ENCODE data around the gene SMYD4. TPM values are rescaled to one million over a fixed set of nuclear protein-coding genes. Genes with fewer than 3 reads are reported as not detected.
"Not testable (repeated sequence)": the region's sequence is repeated elsewhere in the genome, so short reads cannot be mapped to it uniquely, and the experiment has no call there.

The SMYD4 gene
- polyA plus RNA-seq, 1 experiment: 4.5 TPM

GRCh38 chr17:1767358-1767757 is 62.3 kb downstream of the SMYD4 start:
- H3K27me3 ChIP-seq (ENCODE audit: control insufficient read depth, insufficient read depth, low read length): no peaks in the 10 kb centered on the region
- peaks cover 4% of the 10 kb centered on the region for H3K36me3 ChIP-seq (ENCODE audit: control insufficient read depth, insufficient read depth, low read length)
- TF ChIP-seq CTCF (IDR thresholded peaks at IDR 0.05; ENCODE audit: insufficient read depth, low read depth, low read length): no peak
- no peak overlapping the region for H3K4me3 ChIP-seq (ENCODE audit: low read depth, low read length)
- no peak for DNase-seq (ENCODE audit: low read depth)
- POLR2A ChIA-PET: no interaction called here
- CTCF ChIA-PET: interaction anchor here (0.9 to 1.0 kb wide), 2 partner anchors 10 to 17 kb away, joined by 3 to 5 read pairs; no protein-coding TSS in a partner anchor

- ChIA-PET POLR2A (no interaction called here), CTCF (interaction anchor here (0.9 to 1.3 kb wide), 3 partner anchors 13 to 97 kb away, joined by 4 to 5 read pairs (median 5); no protein-coding TSS in a partner anchor)
- Histone ChIP-seq H3K4me3 (ENCODE audit: low read depth, low read length) (no peak overlapping the region), H3K36me3 (ENCODE audit: control insufficient read depth, insufficient read depth, low read length) (peaks cover 4% of the 10 kb centered on the region), H3K27me3 (ENCODE audit: control insufficient read depth, insufficient read depth, low read length) (no peaks in the 10 kb centered on the region)
- no peak for DNase-seq (ENCODE audit: low read depth)
- no peak for TF ChIP-seq CTCF (IDR thresholded peaks at IDR 0.05; ENCODE audit: insufficient read depth, low read depth, low read length)
Measured at GRCh38 chr17:1766382-1767135, 63.1 kb downstream of the SMYD4 start.

- CTCF ChIA-PET: interaction anchor here (1.3 kb wide), 1 partner anchor 96 kb away, joined by 5 read pairs; no protein-coding TSS in a partner anchor
Measured at GRCh38 chr17:1765576-1765975, 64.1 kb downstream of the SMYD4 start.

GRCh38 chr17:1764705-1765104 is 65.0 kb downstream of the SMYD4 start:
- H3K27me3 ChIP-seq (ENCODE audit: control insufficient read depth, insufficient read depth, low read length); DNase-seq (ENCODE audit: low read depth); H3K4me3 ChIP-seq (ENCODE audit: low read depth, low read length); H3K36me3 ChIP-seq (ENCODE audit: control insufficient read depth, insufficient read depth, low read length): not testable (repeated sequence)
- POLR2A ChIA-PET: interaction anchor here (0.6 to 1.2 kb wide), 3 partner anchors 19 to 48 kb away, joined by 3 to 18 read pairs (median 3); no protein-coding TSS in a partner anchor
- CTCF ChIA-PET: interaction anchor here (1.0 kb wide), 2 partner anchors 19 to 43 kb away, joined by 3 to 6 read pairs; no protein-coding TSS in a partner anchor

More at GRCh38 chr17:1765576-1765975, 64.1 kb downstream of the SMYD4 start:
- DNase-seq (ENCODE audit: low read depth): no peak
- no peaks in the 10 kb centered on the region for H3K27me3 ChIP-seq (ENCODE audit: control insufficient read depth, insufficient read depth, low read length)
- POLR2A ChIA-PET: interaction anchor here (0.7 kb wide), 1 partner anchor 37 kb away, joined by 11 read pairs; no protein-coding TSS in a partner anchor
- peaks cover 3% of the 10 kb centered on the region for H3K36me3 ChIP-seq (ENCODE audit: control insufficient read depth, insufficient read depth, low read length)
- H3K4me3 ChIP-seq (ENCODE audit: low read depth, low read length): no peak overlapping the region
- TF ChIP-seq CTCF (IDR thresholded peaks at IDR 0.05; ENCODE audit: insufficient read depth, low read depth, low read length): no peak

- peak; percentile 66 for DNase-seq (ENCODE audit: low read depth)
- Histone ChIP-seq H3K27me3 (ENCODE audit: control insufficient read depth, insufficient read depth, low read length) (no peaks in the 10 kb centered on the region), H3K4me3 (ENCODE audit: low read depth, low read length) (no peak overlapping the region), H3K36me3 (ENCODE audit: control insufficient read depth, insufficient read depth, low read length) (no peaks in the 10 kb centered on the region)
- ChIA-PET POLR2A (interaction anchor here (0.6 to 1.2 kb wide), 3 partner anchors 19 to 47 kb away, joined by 3 to 18 read pairs (median 3); no protein-coding TSS in a partner anchor), CTCF (interaction anchor here (1.0 kb wide), 2 partner anchors 19 to 43 kb away, joined by 3 to 6 read pairs; no protein-coding TSS in a partner anchor)
- TF ChIP-seq CTCF (IDR thresholded peaks at IDR 0.05; ENCODE audit: insufficient read depth, low read depth, low read length): no peak
Measured at GRCh38 chr17:1764284-1764683, 65.4 kb downstream of the SMYD4 start.

All from BJ (cell line).